A673 (cell line): ENCODE results near the gene CD8A. TPM values are rescaled to one million over a fixed set of nuclear protein-coding genes. Genes with fewer than 3 reads are reported as not detected.

ENCODE experiments used
- BruUV-seq: library from RNA; stranded (reverse); fragments of 400-500 nt; replicated peaks from 2 replicates; lab custom pipeline; 2021; lab: Mats Ljungman, UMichigan
- CTCF ChIA-PET: fragments of 300-600 bp; sonication (Branson Sonifier 250); formaldehyde crosslinking; loops from one replicate; lab custom pipeline; 2022; ENCODE audit warnings: antibody characterized with exemption; lab: Charles Lee
- POLR2A ChIA-PET: fragments of 300-600 bp; sonication (Branson Sonifier 250); formaldehyde crosslinking; loops from one replicate; lab custom pipeline; 2022; ENCODE audit warnings: antibody characterized with exemption; ENCODE audit not compliant: low non-redundant PET; lab: Charles Lee
- DNase-seq: peaks from one replicate; pipeline ENCODE4 v3.0.0-alpha.2; 2015; ENCODE audit warnings: low spot score
- H3K27ac ChIP-seq: fragments of 200-600 bp; sonication (generic); 2 replicates; pipeline ENCODE4 v1.5.1; 2016; ENCODE audit warnings: mixed run types, low read depth, mild to moderate bottlenecking, mixed read lengths, antibody characterized with exemption, low read length; ENCODE audit not compliant: poor library complexity, severe bottlenecking
- H3K27me3 ChIP-seq: fragments of 200-600 bp; sonication (generic); replicated peaks from 2 replicates; pipeline ENCODE4 v1.6.1; 2017; ENCODE audit warnings: mixed run types, low read depth, mild to moderate bottlenecking, mixed read lengths, antibody characterized with exemption, low read length; ENCODE audit not compliant: insufficient read depth, poor library complexity
- H3K36me3 ChIP-seq: fragments of 200-600 bp; sonication (generic); 2 replicates; pipeline ENCODE4 v1.6.1; 2016; ENCODE audit warnings: mixed run types, mild to moderate bottlenecking, mixed read lengths, antibody characterized with exemption, low read length; ENCODE audit not compliant: insufficient read depth, poor library complexity, severe bottlenecking
- H3K4me1 ChIP-seq: fragments of 200-600 bp; sonication (generic); 2 replicates; pipeline ENCODE4 v1.6.1; 2017; ENCODE audit warnings: mixed run types, mild to moderate bottlenecking, mixed read lengths, antibody characterized with exemption, low read length; ENCODE audit not compliant: insufficient read depth, poor library complexity, severe bottlenecking
- H3K4me3 ChIP-seq: fragments of 200-600 bp; sonication (generic); 2 replicates; pipeline ENCODE4 v1.5.1; 2016; ENCODE audit warnings: low read depth, mixed run types, mild to moderate bottlenecking, mixed read lengths, low read length; ENCODE audit not compliant: poor library complexity, severe bottlenecking
- H3K9me3 ChIP-seq: fragments of 200-600 bp; sonication (generic); 2 replicates; pipeline ENCODE4 v1.6.1; 2016; ENCODE audit warnings: mixed run types, low read depth, mild to moderate bottlenecking, mixed read lengths, antibody characterized with exemption, low read length; ENCODE audit not compliant: poor library complexity, severe bottlenecking
- CTCF ChIP-seq: fragments of 300-800, 200-600 bp; sonication (generic); conservative IDR thresholded peaks from 2 replicates; pipeline ENCODE4 v1.5.1; 2017; ENCODE audit warnings: low read depth, mild to moderate bottlenecking, antibody characterized with exemption, low read length, moderate library complexity, mixed read lengths
- EZH2 ChIP-seq: fragments of 200-600 bp; sonication (generic); IDR thresholded peaks from 2 replicates; pipeline ENCODE4 v1.6.1; 2017; ENCODE audit warnings: borderline replicate concordance, low read depth, mild to moderate bottlenecking, mixed read lengths, antibody characterized with exemption, low read length; ENCODE audit not compliant: poor library complexity, severe bottlenecking
- intact Hi-C: fragments of 100-400 bp; cut with micrococcal nuclease; formaldehyde crosslinking; loops from one replicate; pipeline ENCODE4 v1.10.0; 2022; ENCODE audit not compliant: unreplicated experiment
- total RNA-seq: library from RNA; stranded (reverse); gene quantifications from 2 replicates; pipeline ENCODE4 v1.2.3, GENCODE V29; 2021

The CD8A gene
- total RNA-seq, 1 experiment from 2014 or later: not detected

- peaks cover 51% of the 10 kb centered on the region for H3K27me3 ChIP-seq
- peaks cover under 1% of the 10 kb centered on the region for H3K4me1 ChIP-seq
- DNase-seq: no peak
- intact Hi-C loops: loop anchor here (10.0 kb wide), 1 partner anchor 280 kb away; no protein-coding TSS in a partner anchor
- H3K4me3 ChIP-seq: no peak overlapping the region
- no peak overlapping the region for H3K27ac ChIP-seq
- TF ChIP-seq EZH2 (no peak), CTCF (no peak)
- no peaks in the 10 kb centered on the region for H3K36me3 ChIP-seq
- ChIA-PET POLR2A (no interaction called here), CTCF (no interaction called here)
- no TSS peak for BruUV-seq
- peaks cover 6% of the 10 kb centered on the region for H3K9me3 ChIP-seq
Measured at GRCh38 chr2:86794861-86795260, 4.1 kb upstream of the CD8A start.

GRCh38 chr2:86793752-86794151 lies 3.0 kb upstream of the CD8A start:
- BruUV-seq: no TSS peak
- POLR2A ChIA-PET: interaction anchor here (0.5 kb wide), 1 partner anchor 212 kb away, joined by 14 read pairs; no protein-coding TSS in a partner anchor
- Histone ChIP-seq H3K9me3 (peaks cover 6% of the 10 kb centered on the region), H3K4me3 (no peak overlapping the region), H3K36me3 (no peaks in the 10 kb centered on the region), H3K27me3 (peaks cover 63% of the 10 kb centered on the region), H3K27ac (no peak overlapping the region), H3K4me1 (peaks cover 11% of the 10 kb centered on the region)
- no peak for DNase-seq
- CTCF ChIA-PET: no interaction called here
- intact Hi-C loops: loop anchor here (10.0 kb wide), 1 partner anchor 279 kb away; no protein-coding TSS in a partner anchor
- TF ChIP-seq CTCF: no peak
- TF ChIP-seq EZH2: no peak

GRCh38 chr2:86791573-86791972 lies 860 bp upstream of the CD8A start:
- no peak for DNase-seq
- peaks cover 80% of the 10 kb centered on the region for H3K27me3 ChIP-seq
- H3K27ac ChIP-seq: no peak overlapping the region
- intact Hi-C loops: loop anchor here (10.0 kb wide), 1 partner anchor 277 kb away; no protein-coding TSS in a partner anchor
- H3K36me3 ChIP-seq: no peaks in the 10 kb centered on the region
- H3K4me1 ChIP-seq: peaks cover 12% of the 10 kb centered on the region
- peaks cover 6% of the 10 kb centered on the region for H3K9me3 ChIP-seq
- ChIA-PET CTCF (no interaction called here), POLR2A (no interaction called here)
- TF ChIP-seq CTCF: no peak
- no peak for TF ChIP-seq EZH2
- no peak overlapping the region for H3K4me3 ChIP-seq
- no TSS peak for BruUV-seq
